WI38 (cell line): ENCODE results near the gene LTBR.
A peak's percentile ranks its signal among the peaks of the same experiment; 100 is the strongest.

ENCODE experiments used
- H3K4me3 ChIP-seq: 2 replicates; pipeline ENCODE4 v1.5.1; 2011; ENCODE audit warnings: low read depth, mild to moderate bottlenecking, control low read depth, low read length
- CTCF ChIP-seq: IDR thresholded peaks from 2 replicates; pipeline ENCODE4 v1.5.1; 2012; ENCODE audit warnings: low read depth, mild to moderate bottlenecking, control low read depth, low read length

LTBR gene

DNA sequence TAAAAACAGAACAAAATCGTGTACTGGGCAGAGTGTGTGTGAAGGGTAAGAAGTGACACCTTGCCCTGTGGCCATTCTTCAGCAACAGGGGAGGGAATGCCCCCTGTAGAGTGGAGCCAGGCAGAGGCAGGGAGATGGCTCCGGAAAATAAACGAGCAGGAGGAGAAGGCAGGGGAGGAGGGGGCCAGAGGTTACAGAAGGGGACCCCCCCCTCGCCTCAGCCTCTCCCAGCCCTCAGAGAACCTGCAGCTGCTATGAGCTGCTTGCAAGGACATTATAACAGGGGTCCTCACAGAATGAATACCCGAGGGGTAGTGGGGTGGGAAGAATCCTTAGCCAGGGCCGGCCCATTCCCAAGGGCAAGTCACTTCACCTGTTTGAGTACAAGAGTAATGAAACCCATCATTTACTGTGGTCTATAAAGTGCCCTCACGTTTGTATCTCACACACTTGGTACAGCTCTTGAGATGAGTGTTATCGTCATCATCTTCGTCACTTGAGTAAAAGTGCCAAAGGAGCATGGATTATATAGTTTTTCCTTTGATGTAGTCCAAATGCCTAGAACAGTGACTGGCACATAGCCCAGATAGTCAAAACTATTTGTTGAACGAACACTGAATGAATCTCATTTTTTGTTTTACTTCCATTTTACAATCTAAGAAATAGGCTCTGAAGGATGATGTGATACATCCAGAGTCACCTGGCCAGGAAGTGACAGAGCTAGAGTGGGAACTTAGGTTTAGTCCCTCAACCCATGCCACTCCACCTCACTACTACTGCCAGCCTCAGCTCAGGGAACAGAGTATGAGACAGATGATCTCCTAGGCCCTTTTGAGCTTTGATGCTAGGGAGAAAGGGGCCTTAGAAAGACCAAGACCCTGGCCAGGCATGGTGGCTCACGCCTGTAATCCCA, 23.1 kb upstream of the LTBR start:
- no peak for TF ChIP-seq CTCF

GRCh38 chr12:6361834-6362233, 22.1 kb upstream of the LTBR start:
- H3K4me3 ChIP-seq = no peak overlapping the region
- no peak for TF ChIP-seq CTCF

More for the DNA sequence above, 23.1 kb upstream of the LTBR start:
- no peak overlapping the region for H3K4me3 ChIP-seq

DNA sequence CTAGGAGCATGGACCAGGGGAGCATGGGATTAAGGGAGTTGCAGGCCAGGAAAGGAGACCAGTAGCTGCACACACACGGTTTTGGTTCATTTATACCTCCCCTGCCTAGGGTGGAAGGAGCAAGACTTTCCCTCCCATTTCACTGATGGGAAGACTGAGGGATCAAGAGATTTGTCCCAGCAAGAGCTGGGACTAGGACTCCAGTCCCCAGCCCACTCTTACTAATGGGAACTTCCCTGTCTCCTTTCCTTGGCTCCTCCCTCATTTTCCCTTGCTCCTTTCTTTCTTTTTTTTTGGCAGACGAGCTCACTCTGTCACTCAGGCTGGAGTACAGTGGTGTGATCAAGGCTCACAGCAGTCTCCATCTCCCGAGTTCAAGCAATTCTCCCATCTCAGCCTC, 21.6 kb upstream of the LTBR start:
- H3K4me3 ChIP-seq = no peak overlapping the region

GRCh38 chr12:6363010-6363329, 21.0 kb upstream of the LTBR start:
- no peak overlapping the region; the same call in 1 of the 2 replicates for H3K4me3 ChIP-seq
- no peak for TF ChIP-seq CTCF

More for the DNA sequence above, 21.6 kb upstream of the LTBR start:
- TF ChIP-seq CTCF = no peak

DNA sequence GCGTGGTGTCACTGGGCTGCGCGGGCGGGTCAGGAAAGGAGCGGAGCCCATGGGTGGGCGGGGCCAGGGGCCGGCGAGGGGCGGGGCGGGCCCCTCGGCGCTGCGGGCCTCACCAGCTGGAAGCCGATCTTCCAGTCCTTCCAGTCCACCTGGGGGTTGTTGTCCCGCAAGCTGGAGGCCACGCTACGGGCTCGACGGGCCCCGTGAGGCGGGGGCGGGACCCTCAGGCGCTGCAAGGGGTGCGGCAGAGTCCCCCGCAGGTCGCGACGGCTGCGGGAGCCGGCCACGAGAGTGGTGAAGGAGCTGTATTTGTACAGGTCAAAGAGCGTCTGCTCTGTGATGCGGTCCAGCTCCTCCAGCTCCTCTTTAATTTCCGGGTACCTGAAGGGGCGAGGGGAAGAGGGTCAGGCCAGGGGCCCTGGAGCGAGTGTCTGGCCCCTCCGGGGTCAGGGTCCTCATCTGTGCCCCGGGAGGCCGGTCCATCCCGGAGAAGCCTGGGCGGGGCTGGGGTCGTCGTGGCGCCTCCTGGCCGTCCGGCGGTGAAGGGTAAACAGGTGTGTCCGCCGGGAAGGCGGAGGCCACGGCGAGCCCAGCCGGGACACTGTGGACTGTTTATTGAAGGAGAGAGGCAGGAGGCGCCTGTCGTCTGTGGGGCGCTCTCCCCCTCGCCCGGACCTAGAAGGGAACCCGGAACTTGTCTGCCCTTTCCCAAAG, 20.5 kb upstream of the LTBR start:
- H3K4me3 ChIP-seq = peak overlapping the region; percentile 54
- no peak for TF ChIP-seq CTCF

DNA sequence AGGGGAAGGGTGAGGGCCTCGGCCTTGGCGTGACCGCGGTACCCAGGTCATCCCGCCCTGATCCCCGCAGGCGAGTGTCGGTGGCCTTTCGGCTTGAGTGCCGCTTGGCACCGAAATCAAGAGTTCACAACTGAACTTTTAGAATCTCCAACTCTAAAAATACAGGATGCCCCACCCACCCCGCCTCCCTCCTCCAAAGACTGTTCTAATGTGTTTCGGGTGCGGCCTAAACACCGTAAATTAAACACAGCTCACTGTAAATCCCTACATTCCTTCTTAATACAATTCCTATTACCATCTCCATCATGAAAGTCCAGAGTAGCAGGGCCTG, 20.0 kb upstream of the LTBR start:
- no peak overlapping the region for H3K4me3 ChIP-seq
- TF ChIP-seq CTCF = no peak
